NCI-H1694 treated with DMSO at 0.1 percent for 48 hours (cell line): ENCODE data around the gene HADH.
"Not testable (repeated sequence)": the region's sequence is repeated elsewhere in the genome, so short reads cannot be mapped to it uniquely, and the experiment has no call there.

Source experiments
- DNase-seq: peaks from one replicate; lab custom pipeline; 2025; lab: John Stamatoyannopoulos, UW

HADH gene

DNA sequence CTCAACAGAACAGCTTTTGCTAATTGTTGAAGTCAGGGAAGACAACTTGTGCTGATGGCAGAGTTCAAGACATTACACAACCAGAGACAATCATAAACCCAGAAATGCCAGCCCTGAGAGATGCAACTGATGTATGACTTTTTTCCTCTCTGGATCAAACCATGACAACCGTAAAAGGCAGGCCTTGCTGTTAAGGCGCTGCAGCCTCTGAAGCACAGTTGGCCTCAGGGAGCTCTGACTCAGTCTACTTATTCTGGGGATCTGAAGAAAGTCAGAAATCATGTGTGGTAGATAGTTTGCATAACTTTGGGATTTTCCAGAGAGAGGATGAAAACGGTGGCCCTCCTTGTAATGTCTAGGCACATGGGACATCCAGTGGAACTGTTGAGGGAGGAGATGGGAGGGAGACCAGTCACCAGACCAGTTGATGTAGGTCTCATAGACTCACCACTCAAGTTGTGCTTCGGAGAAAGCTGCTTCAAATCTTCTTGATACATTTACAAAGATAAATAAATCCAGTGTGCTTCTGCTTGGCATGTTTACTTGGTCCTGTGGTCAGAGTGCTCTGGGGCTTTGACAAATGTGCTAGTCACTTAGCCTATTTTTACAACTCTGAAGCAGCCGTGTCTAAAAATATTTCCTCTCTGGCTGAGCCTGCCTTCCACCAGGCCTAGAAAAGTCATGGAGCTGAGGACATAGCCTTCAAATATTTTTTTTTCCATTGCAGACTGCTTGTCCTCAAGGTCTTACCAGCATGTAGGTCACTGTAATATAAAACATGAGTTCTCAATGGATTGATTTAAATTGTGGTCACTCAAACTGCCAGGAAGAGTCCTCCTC, 7.5 kb downstream of the HADH start:
- DNase-seq: no peak

DNA sequence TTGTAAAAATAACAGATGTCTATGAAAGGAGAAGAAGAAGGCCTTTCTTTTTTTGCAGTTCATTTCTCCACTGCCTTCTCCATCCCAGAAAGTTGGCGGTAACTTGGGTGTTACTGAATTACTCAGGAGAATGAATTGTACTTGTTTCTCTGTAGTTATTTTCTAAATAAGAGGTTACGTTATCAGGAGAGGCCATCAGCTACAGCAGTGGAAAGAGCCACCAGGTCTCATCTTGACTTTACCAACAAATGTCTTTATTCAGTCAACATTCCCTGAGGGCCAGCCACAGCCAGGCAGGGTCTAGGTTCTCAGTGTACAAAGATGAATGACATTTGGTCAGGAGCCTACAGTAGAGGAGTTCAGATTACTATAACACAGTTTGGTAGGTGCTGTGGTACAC, 8.1 kb downstream of the HADH start:
- DNase-seq: no peak

DNA sequence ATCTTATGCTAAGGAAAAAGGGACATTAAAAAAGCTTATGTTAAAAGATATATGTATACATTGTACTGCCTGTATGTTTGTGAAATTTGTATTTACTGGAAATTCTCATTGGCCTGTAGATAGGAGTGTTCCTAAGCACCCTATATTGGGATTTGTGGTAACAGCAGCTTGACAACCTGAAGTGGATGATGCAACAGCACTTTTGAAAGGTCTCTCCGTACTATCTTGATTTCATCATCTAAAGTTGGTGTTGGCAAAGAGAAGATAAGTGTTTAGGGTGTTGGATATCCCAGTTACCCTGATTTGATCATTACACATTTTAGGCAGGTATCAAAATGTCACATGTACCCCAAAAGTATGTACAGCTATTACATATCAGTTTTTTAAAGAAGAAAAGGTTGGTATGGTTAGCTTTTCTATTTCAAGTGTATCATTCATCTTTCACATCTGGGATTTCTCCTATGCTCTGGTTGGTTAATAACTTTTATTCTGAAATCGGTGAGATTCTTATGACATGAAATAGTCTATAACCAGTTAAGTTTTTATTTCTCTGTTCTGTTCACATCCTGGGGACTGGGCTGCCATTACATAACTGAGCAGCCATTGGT, 10.3 kb downstream of the HADH start:
- DNase-seq: no peak

DNA sequence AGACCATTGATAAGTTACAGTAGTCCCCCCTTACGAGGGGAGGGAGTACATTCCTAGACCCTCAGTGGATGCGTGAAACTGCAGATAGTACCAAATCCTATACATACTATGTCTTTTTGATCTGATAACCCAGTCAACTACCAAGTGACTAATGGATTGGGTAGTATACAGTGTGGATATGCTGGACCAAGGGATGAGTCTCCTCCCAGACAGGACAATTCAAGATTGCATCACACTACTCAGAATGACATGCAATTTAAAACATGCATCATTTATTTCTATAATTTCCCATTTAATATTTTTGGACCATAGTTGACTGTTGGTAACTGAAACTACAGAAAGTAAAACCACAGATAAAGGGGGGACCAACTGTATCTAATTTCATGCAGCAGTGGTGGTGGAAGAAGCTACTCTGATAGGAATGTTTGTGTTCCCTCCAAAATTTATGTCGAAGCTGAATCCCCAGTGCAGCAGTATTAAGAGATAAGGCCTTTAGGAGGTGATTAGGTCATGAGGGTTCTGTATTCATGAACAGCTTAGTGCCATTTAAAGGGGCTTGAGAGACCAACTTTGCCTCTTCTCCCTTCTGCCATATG, 11.9 kb downstream of the HADH start:
- DNase-seq: no peak

DNA sequence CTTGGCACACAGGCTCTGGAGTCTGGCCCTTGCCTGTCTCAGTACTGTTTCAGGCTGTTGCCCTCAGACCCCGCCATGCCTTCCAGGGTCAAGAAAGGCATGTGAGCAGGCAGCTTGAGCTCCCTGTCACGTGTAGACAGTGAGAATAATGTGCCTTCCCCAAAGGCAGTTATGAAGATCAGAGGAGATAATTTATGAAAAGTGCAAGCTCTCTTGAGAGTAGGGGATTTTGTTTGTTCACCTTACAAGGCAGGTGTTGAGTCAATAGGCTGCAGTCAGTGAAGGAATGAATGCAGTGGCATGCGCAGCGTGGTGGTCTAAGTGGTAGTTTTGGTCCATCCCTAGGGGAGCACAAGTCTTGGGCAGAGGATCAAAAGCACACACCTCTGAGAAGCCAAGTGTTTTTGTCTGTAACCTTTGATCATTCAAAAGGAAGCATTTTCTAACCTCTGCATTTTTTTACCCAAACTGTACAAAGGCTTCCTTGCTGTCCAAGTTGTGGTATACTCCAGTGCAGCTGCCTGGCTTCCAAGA, 14.4 kb downstream of the HADH start:
- no peak for DNase-seq

DNA sequence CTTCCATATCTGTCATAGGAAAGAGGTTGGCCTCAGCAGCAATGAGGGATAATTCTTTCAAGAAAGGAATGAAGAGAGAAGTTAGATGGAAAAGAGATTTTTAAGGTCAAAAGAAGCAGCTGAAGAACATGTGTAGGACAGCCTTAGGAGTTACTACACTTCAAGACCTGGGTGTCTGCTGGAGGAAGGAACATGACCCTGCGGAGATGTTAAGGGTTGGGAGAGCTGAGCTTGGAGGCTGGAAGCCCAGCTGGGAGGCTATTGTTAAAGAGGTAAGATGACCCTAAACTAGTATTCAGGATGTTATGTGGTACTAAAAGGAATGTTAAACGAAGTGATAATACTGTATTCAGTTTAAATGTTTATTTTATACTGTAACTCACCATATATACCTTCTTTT, 15.0 kb downstream of the HADH start:
- DNase-seq: no peak

DNA sequence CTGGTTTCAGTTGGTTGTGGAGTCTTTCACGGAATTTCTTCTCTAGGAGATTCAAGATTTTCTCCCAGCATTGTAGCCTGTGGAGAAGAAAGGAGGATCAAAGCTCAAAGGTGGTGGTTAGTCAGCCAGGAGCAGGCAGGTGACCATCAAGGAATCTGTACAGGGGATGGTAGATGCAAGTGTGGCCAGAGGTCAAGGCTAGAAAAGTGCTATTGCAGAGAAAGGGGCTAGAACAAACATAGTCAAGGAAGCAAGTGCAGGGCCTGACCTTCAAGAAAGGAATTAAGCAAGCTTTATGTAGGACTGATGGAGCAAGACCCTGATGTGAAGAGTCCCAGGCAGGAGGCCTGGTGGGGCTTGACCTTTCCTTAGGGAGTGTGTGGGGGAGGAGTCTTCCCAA, 16.1 kb downstream of the HADH start:
- no peak for DNase-seq

DNA sequence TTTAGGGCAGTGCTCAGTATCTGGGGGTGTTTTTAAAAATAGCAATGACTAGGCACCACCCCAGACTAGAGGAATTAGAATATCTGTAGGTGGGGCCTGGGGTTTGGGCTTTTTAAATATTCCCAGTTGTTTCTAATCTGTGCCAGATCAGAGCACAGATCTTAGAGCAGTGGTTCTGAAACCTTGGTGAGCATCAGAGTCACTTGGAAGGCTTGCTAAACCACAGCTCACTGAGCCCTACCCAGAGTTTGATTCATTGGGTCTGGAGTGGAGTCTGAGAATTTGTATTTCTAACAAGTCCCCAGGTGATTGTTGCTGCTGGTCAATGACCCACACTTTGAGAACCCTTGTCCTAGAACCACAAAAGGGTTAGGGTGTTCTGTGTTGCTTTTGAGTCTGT, 16.7 kb downstream of the HADH start:
- no peak for DNase-seq

DNA sequence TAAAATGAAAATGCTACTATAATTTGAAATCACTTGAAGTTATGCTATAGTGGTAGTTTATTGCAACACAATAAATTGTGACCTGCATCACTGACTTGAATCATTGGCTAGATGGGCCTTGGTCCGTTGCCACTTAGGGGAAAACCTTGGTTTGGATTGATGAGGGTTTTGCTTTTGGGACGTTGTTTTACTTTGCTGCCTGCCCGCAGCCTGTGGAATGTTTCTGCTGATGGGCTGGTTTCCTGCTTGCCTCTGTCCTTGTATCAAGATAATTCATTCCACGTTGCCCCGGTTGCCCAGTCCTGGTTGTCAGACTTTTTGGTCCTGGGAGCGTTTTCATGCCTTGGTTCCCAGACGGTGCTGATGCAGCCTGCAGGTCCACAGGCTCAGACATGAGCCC, 18.3 kb downstream of the HADH start:
- DNase-seq: no peak

DNA sequence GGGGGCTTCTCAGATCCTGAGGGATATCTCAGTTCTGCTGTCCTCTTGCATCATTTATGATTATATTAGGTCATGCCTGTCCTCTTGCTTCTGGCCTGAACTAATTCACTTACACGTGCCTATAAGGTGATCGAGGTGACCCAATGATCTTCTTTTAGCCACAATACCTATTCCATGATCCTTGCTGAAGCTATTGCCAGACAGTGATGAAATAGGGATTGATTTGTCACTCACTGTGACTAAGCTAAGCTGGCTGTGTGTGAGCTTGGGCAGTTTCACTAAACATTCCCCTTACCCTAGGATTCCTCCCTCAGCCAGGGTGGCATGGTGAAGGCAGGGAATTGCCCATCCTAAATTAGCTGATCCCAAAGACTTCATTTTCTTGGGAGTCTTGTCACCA, 19.0 kb downstream of the HADH start:
- no peak for DNase-seq

DNA sequence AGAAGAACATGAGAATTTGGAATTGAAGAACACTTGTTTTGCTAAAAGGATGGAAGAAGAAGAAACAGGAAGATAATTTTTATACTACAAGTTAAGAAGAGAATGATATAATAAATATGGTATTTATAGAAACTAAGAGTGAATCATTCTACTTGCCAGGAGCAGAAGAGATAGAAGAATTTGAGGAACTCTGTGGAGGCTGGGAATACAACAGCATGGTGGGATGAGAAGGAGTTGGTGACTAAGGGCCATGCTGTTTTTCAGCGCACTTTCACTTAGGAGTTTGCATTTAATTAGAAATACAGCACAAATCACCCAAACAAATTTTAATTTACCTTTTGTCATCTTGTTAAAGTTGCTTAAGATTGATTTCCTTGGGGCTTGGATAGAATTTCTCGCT, 20.5 kb downstream of the HADH start:
- DNase-seq: no peak

DNA sequence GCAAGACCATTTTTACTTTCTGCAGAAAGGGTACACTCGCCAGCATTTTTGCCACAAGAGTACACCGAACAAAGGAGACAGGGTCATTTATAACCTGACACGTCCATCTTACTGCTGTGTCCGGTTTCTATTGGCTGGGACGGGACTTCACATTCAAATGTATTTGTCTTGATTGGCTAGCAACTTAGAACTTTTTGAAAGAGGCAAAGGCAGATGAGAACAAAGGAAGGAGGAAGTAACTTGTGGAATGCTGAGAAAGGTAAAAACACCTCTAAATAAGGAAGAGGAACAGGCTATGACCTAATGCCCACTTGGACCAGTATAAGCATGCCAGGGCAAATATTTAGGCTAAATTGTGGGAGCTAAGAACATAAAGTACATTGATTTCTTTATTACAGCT, 22.7 kb downstream of the HADH start:
- DNase-seq: not testable (repeated sequence)

DNA sequence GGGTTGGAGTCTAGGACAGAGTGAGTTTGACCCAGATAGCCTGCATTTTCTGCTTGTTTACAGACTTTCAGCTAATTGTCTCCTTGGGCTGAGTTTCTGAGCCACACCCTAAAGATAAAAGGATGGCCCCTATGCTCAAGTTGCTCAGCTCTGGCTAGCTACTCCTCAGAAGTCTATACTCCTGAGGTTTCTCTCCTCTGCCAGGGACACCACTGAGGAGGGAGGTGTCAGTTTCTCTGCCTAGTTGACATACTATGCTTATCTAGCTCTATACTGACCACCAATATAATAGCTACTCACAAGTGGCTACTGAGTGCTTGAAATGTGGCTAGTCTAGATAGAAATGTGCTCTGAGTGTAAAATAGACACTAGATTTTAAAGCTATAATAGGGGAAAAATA, 23.6 kb downstream of the HADH start:
- DNase-seq: no peak

DNA sequence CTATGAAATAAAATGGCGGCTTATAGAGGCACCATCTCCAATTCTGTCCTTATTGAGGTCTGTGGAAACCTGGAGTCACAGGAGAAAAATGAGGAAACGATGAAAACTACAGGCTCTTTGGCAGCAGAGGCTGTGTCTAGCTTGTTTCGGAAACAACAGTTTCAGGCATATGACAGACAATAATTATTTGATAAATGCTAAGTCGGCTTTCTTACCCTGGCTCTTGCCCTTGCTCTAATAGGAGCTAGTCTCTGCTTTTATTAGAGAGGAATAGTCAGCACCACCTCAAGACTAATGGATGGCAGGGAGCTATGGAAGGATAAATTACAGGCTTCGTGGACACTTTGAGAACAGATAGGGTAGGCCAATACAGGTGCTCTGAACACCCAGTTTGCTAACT, 24.3 kb downstream of the HADH start:
- no peak for DNase-seq

DNA sequence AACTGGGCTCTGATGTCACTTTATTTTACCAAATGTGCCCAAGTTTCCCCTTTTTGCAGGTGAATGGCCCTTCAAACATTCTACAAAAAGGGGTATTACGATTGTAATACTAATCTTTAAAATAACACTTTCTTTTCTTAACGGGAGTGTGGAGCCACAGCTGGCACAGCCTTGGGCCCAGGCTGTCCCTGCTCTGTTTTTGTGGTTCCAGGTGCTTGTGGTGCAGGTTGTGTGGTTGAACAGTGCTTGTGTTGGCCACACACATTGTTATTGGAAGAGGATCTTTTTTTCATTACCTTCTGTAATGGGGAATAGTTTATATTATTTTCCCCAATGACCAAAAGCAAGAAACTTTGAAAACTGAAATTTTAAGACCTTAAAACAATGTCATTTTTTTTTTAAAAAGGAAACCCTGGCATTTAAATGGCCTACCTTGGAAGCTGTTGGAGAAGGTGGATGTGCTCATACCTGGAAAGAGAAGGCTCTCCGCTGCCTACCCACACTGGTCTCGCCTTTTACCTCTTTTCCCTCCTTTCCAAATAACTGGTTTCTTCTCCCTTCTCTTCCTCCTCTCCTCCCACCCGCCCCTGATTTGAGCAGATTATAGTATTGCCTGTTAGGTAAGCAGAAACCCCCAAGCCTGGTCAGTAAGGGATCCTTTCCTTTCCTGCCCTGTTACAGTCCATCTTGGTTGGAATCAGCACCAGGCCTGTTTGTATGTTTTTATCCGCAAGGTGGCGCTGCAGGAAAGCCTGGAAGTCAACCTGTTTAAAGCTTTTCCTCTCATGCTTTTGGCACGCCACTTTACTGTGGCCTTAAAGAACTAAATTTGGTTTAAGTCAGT, 28.6 kb downstream of the HADH start:
- peak; percentile 15 for DNase-seq

DNA sequence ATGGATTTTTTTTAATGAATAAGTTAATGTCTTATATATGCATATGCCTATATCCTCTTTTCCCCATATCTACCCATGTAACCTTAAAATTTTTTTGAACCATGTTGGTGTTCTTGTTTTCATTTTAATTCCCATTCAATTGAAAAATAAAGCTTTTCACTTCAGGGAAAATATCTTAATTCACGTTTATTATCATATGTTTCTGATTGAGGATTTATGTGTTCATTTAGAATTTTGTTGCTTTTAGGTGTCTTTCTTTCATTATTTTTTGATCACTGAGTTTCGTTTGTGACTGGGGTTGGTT, 29.1 kb downstream of the HADH start:
- DNase-seq: no peak

DNA sequence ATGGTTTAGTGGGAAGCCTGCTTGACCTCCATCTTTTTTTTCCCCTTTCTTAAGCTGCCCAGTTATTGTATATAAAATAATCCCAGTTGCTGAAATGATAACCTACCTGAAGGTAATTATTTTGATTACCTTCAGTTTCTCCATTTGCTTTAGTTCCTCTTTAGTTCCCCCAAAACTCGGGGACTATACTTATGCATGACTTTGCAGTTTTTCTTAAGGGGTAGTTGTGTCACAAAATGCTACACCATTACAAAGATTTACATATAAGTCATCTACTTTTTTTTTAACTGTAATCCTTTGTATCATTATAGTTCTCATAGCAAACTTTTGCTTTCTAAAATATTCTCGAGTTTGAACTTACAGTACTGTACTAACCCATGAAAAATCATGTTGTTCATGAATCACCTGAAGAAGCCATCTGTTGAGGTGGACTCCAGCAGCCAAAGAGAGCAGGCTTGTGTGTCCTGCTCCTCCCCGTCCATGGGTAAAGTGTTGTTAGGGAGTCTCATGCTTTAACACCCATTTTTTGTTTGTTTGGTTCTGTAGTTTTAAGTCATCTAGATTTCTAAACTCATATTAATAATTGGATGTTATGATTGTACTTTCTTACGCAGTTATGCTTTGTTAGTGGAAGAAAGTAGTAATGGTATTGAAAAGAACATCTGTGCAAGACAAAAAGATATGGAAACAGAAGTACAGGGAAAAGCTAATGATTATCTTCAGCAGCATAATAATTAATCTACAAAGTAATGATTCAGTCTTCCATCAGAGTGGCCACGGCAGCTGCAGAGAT, 34.6 kb downstream of the HADH start:
- no peak for DNase-seq

DNA sequence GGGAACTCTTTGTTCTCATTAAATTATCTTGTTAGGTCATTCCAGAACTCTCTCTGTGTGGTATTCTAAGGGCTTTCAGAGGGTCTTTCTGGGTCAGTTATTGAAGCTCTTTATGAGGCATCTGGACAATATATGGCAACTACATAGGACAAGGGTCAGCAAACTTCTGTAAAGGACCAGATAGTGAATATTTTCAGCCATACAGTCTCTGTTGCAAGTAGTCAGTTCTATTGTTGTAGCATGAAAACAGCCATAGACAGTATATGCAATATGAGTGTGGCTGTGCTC, 35.1 kb downstream of the HADH start:
- DNase-seq: no peak

DNA sequence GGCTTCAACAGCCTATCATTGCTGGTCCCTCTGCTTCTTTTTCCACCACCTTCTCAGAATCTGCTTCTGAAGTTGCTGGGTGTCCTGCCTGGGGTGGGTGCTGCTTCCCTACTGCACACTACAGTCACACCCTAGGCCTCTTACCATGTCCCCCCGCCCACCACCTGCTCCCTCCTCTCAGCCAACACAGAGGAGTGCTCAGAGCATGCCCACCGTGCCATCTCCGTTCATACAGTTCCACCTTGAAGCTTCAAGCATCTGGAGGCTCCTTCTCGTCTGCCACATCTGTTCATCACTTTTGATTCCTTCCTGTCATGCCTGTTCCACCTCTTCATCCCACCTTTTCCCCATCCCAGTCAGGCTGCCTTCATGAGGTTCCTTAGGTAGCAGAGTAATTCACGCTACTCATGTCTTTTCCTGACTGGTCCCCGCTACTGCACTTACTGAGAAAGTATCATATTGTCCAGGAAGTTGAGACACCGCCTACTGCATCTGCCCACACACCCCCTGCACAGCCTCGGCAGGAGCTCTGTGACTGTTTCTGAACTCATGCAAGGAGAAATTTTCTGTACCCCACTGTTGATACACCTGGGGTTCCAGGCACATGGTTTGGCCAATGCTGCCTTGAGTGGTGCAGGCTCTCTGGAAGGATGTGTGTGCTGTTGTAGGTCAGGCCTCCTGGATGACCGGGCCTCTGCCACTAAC, 39.5 kb downstream of the HADH start:
- no peak for DNase-seq

DNA sequence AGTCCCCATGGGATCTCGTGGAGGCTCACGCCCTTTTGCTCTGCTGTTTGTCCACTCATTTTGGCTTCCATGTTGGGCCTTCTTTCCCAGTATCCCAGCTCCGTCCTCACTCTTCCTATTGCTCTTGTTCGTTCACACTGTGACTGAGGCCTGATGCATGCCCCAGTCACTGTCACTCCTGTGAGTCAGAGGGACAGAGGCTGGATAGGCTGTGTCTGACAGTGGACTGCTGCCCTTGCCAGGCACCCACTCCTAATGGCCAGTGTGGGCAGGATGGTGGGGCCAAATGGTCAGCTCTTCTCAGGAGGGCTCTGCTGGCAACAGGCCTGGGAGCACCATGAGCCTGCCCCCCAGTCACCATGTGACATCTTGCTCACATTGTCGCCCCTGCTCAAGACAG, 40.0 kb downstream of the HADH start:
- DNase-seq: no peak

DNA sequence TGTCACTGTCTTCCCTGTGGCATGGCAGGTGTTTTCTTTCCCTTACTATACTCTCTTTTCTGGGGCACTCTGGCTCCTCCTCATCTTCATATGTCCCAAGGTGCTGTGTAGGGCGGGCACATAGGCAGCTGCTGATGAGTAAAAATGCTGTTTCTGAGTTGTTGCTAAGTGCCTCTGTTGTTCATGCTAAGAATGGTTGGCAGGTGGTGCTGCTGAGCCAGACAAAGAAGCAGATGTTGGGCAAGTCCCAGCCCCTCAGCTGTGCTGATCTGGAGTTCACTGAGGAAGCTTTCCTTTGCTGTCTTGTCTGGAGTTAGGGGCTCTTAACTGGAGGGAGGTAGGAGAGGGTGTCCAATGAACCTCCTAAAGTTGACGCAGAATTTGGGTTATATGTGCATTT, 40.6 kb downstream of the HADH start:
- DNase-seq: no peak
